ENCODE data around the gene DMRTC1B.
"Not testable (repeated sequence)": the region's sequence is repeated elsewhere in the genome, so short reads cannot be mapped to it uniquely, and the experiment has no call there.

DNA sequence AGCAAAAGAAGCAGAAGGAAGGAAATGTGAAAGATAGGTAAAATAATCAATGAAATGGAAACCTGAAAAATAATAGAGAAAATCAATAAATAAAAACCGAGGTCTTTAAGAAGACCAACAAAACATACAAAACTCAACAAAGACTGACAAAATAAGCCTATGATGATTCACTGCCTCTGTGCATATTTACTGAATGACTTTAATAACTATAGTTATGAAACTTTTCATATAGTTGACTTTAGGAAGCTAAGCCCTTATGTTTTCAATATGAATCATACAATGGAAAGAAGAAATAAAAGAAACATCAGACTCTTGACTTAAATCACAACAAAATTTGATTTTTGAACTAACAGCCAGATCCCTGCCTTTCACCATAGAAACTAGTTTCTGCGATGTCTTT lies 60.8 kb downstream of the DMRTC1B start:
- TF ChIP-seq L3MBTL2 (conservative IDR thresholded peaks at IDR 0.05); FOXM1 (IDR thresholded peaks at IDR 0.05; ENCODE audit: borderline replicate concordance); CTBP1 (IDR thresholded peaks at IDR 0.05; ENCODE audit: borderline replicate concordance); LEF1 (IDR thresholded peaks at IDR 0.05; ENCODE audit: borderline replicate concordance); HDGF (IDR thresholded peaks at IDR 0.05; ENCODE audit: borderline replicate concordance); ARNT (IDR thresholded peaks at IDR 0.05); ZNF384 (IDR thresholded peaks at IDR 0.05); SUZ12 (IDR thresholded peaks at IDR 0.05); SP1 (IDR thresholded peaks at IDR 0.05); FOXA1 (IDR thresholded peaks at IDR 0.05): not testable (repeated sequence)
- TF ChIP-seq, protein P1, sequence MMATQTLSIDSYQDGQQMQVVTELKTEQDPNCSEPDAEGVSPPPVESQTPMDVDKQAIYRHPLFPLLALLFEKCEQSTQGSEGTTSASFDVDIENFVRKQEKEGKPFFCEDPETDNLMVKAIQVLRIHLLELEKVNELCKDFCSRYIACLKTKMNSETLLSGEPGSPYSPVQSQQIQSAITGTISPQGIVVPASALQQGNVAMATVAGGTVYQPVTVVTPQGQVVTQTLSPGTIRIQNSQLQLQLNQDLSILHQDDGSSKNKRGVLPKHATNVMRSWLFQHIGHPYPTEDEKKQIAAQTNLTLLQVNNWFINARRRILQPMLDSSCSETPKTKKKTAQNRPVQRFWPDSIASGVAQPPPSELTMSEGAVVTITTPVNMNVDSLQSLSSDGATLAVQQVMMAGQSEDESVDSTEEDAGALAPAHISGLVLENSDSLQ (IDR thresholded peaks at IDR 0.05) = not testable (repeated sequence)
